C4-2B (cell line): Measurements from ENCODE around the gene PGAP2.

Experiments used
- CTCF ChIP-seq: fragments of 450-650 bp; conservative IDR thresholded peaks from 2 replicates; pipeline ENCODE4 v1.5.1; 2017; ENCODE audit warnings: mild to moderate bottlenecking
- ZFX ChIP-seq: fragments of 450-650 bp; IDR thresholded peaks from 2 replicates; pipeline ENCODE4 v1.6.1; 2017

GRCh38 chr11:3832816-3833215 is 24.5 kb downstream of the PGAP2 start:
- TF ChIP-seq CTCF (no peak), ZFX (no peak)
